Gastroesophageal sphincter (tissue), 4 donors: Measurements from ENCODE around the gene GANC. TPM values are rescaled to one million over a fixed set of nuclear protein-coding genes. Genes with fewer than 3 reads are reported as not detected.

ENCODE experiments used
- ATAC-seq: fragments of 150-250 bp; one replicate; pipeline ENCODE4 v1.9.1; 2016; ENCODE audit warnings: mild to moderate bottlenecking, moderate library complexity
- H3K27ac ChIP-seq, 4 donors: fragments of 200-600 bp; sonication (generic) in 3 of 4; 1 replicate in 3 of 4; 2 replicates in 1 of 4; pipeline ENCODE4 v1.5.1; 2016 to 2019
- H3K27me3 ChIP-seq: fragments of 200-600 bp; sonication (generic); one replicate; pipeline ENCODE4 v1.5.1; 2019
- H3K36me3 ChIP-seq, 2 donors: fragments of 200-600 bp; sonication (generic); one replicate each; pipeline ENCODE4 v1.5.1; 2019; ENCODE audit warnings: control low read depth in 1 of 2
- H3K4me1 ChIP-seq, 3 donors: fragments of 200-600 bp; sonication (generic); 1 replicate in 2 of 3; 2 replicates in 1 of 3; pipeline ENCODE4 v1.5.1; 2016 to 2019; ENCODE audit warnings: control low read depth in 2 of 3
- H3K4me3 ChIP-seq, 2 donors: fragments of 200-600 bp; sonication (generic); one replicate each; pipeline ENCODE4 v1.5.1; 2019; ENCODE audit warnings: mild to moderate bottlenecking in 1 of 2, moderate library complexity in 1 of 2
- H3K9me3 ChIP-seq, 3 donors: fragments of 200-600 bp; sonication (generic); one replicate each; pipeline ENCODE4 v1.5.1; 2017 to 2019; ENCODE audit warnings: control low read depth in 2 of 3
- EP300 ChIP-seq: sonication (generic); formaldehyde crosslinking; IDR thresholded peaks from one replicate; pipeline ENCODE4 v1.6.1; 2017; ENCODE audit warnings: antibody characterized with exemption, mild to moderate bottlenecking
- POLR2A ChIP-seq, 2 donors: fragments of 450-650 bp; IDR thresholded peaks; one replicate each; pipeline ENCODE4 v1.6.1; 2017; ENCODE audit warnings: antibody characterized with exemption in 2 of 2, mild to moderate bottlenecking in 2 of 2, moderate library complexity in 1 of 2
- POLR2AphosphoS5 ChIP-seq: sonication (generic); formaldehyde crosslinking; IDR thresholded peaks from one replicate; pipeline ENCODE4 v1.6.1; 2017; ENCODE audit warnings: antibody characterized with exemption
- WGBS, 2 donors: methylation state at CpG; one replicate each; pipeline ENCODE4 v1.1.5; 2018; ENCODE audit warnings: low coverage in 1 of 2; 5-methylcytosine and 5-hydroxymethylcytosine counted together
- total RNA-seq, 4 donors: library from RNA; depleted of rRNA; stranded (reverse); fragments of >200 nt; gene quantifications; one replicate each; pipeline ENCODE4 v1.1.0, GENCODE V29; 2016
- TF ChIP-seq, protein P1 (sequence below), 4 experiments: fragments of 200-600 bp in 2 of 4; fragments of 450-650 bp in 2 of 4; sonication (generic) in 1 of 4; IDR thresholded peaks; one replicate each; pipeline ENCODE4 v1.5.1; 2017 to 2019; ENCODE audit warnings: antibody characterized with exemption in 4 of 4, mild to moderate bottlenecking in 2 of 4, moderate library complexity in 2 of 4

GANC gene
- total RNA-seq, 4 donors from 2014 or later = 14.4 to 41.2 (median 19.7) TPM

DNA sequence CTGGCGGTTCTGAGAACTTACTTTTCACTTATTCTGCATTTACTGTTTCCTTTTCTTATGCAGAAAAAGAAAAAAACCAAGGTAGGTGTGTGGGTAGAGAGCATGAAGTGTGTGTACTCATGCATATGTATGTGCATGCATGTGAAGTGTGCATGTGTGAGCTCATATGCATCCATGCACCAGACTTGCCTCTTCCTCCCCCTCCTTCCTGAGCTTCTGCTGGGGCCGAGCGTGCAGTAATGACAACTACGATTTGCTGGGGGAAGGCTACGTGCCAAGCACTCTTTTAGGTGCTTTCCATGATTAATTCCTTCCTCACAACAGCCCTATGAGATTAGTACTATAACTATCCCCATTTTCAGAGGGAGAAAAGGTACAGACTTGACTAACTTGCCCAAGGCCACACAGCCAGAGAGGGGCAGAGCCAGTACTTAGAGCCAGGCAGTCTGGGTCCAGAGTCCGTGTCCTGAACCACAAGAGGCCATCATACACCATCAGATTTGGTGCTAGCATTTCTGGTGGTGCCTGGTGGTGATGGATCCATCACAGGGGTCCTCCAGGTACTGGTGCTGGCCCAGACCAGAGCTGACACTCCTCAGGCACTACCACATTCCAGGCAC lies 133.0 kb downstream of the GANC start:
- Histone ChIP-seq H3K4me1 (peaks cover 0 to 7% (median 0%) of the 10 kb centered on the region in 3 donors), H3K27me3 (no peaks in the 10 kb centered on the region), H3K27ac (no peak overlapping the region), H3K4me3 (no peak overlapping the region), H3K9me3 (no peaks in the 10 kb centered on the region), H3K36me3 (peaks cover 0 to 46% of the 10 kb centered on the region in 2 donors)
- 28 to 79% methylated on average over 1 to 5 of the region's 6 CpGs for WGBS, 2 donors
- no peak for ATAC-seq
- TF ChIP-seq EP300 (no peak), POLR2A (IDR thresholded peaks at IDR 0.05) (no peak), POLR2AphosphoS5 (no peak)
- TF ChIP-seq, protein P1, sequence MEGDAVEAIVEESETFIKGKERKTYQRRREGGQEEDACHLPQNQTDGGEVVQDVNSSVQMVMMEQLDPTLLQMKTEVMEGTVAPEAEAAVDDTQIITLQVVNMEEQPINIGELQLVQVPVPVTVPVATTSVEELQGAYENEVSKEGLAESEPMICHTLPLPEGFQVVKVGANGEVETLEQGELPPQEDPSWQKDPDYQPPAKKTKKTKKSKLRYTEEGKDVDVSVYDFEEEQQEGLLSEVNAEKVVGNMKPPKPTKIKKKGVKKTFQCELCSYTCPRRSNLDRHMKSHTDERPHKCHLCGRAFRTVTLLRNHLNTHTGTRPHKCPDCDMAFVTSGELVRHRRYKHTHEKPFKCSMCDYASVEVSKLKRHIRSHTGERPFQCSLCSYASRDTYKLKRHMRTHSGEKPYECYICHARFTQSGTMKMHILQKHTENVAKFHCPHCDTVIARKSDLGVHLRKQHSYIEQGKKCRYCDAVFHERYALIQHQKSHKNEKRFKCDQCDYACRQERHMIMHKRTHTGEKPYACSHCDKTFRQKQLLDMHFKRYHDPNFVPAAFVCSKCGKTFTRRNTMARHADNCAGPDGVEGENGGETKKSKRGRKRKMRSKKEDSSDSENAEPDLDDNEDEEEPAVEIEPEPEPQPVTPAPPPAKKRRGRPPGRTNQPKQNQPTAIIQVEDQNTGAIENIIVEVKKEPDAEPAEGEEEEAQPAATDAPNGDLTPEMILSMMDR (IDR thresholded peaks at IDR 0.05) = no peak

Other genes starting within 250 kb of the GANC start
- gene PLA2G4D, start 178.6 kb upstream of the GANC start, total RNA-seq = not detected
- under 1 TPM in 2 of 4 donors, not detected in 2; 0.16 to 0.67 TPM for gene PLA2G4F, start 116.6 kb upstream of the GANC start, total RNA-seq
- gene VPS39, start 64.9 kb upstream of the GANC start, total RNA-seq = 100 to 1,000 TPM in 1 of 4 donors, 10 to 100 TPM in 3; 53.5 to 104 (median 76.6) TPM
- gene TMEM87A, start 232 bp downstream of the GANC start, total RNA-seq = 10 to 100 TPM; 49.7 to 70.0 (median 65.9) TPM
- 10 to 100 TPM in 1 of 4 donors, 1 to 10 TPM in 2, under 1 TPM in 1; 0.79 to 16.2 (median 3.9) TPM for gene CAPN3, start 86.3 kb downstream of the GANC start, total RNA-seq
- 100 to 1,000 TPM; 118 to 592 (median 369) TPM for gene ZNF106, start 217.9 kb downstream of the GANC start, total RNA-seq
- gene SNAP23, start 222.4 kb downstream of the GANC start, total RNA-seq = 10 to 100 TPM; 50.0 to 71.8 (median 57.2) TPM